Stimulated activated effector memory CD8-positive, alpha-beta T cell treated with anti-CD3 and anti-CD28 coated beads, Interleukin-12 subunit alpha, Interleukin-12 subunit beta, amount 100 ng/mL, for 72 hours (primary cell): Measurements from ENCODE around the gene INPP5A.
A peak's percentile ranks its signal among the peaks of the same experiment; 100 is the strongest.

ENCODE experiments used
- ATAC-seq: fragments of 150-1000 bp; cut with Tn5 transposase; 2 replicates; pipeline ENCODE4 v1.10.0; 2021
- DNase-seq, 2 donors: peaks; one replicate each; pipeline ENCODE4 v3.0.0; 2021 to 2022; ENCODE audit warnings: low spot score in 2 of 2
- H3K27ac Mint-ChIP-seq: one replicate; pipeline ENCODE4 v1.8.0; 2022; ENCODE audit warnings: mild to moderate bottlenecking, mixed read lengths
- H3K36me3 Mint-ChIP-seq: one replicate; pipeline ENCODE4 v1.8.0; 2022; ENCODE audit warnings: mild to moderate bottlenecking, mixed read lengths
- H3K4me1 Mint-ChIP-seq: one replicate; pipeline ENCODE4 v1.8.0; 2022; ENCODE audit warnings: mixed read lengths
- H3K4me3 Mint-ChIP-seq: one replicate; pipeline ENCODE4 v1.8.0; 2022; ENCODE audit warnings: mild to moderate bottlenecking, mixed read lengths
- H3K9me3 Mint-ChIP-seq: one replicate; pipeline ENCODE4 v1.8.0; 2022; ENCODE audit warnings: mixed read lengths

Gene INPP5A

DNA sequence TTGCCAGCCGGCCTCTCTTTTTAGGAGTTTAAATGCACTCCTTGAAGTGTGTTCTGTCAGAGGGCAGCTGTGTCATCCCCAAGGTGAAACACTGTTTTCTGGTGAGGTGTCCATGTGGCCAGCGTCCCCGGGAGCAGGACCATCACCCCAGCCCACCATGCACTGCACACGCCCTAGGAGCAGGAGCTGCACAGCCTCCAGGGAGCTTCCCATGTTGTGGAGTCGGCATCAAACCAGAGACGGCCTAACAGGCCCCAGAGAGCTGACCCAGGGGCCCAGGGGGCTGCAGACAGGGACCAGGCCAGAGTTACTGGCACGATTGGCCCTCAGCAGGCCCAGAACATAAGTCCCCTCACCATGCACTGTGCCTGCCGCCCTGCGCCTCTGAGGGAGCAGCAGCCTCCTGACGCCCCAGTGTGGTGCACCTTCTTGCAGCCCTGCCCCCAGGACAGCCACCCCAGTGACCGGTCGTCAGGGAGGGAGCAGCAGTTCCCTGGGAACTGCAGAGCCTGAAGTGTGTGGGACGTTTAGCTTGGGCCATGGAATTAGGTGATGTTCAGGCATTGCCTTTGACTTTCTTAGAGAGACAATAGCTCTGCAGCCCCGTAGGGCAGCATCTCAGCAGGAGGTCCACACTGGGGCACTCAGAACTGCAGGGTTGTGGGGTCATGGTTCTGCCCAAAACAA is 150.4 kb downstream of the INPP5A start:
- DNase-seq (no peak), ATAC-seq (no peak)
- H3K27ac Mint-ChIP-seq = no peak overlapping the region
- H3K36me3 Mint-ChIP-seq = no peaks in the 10 kb centered on the region
- peaks cover 18% of the 10 kb centered on the region for H3K4me1 Mint-ChIP-seq
- H3K4me3 Mint-ChIP-seq = no peak overlapping the region
- peaks cover 5% of the 10 kb centered on the region for H3K9me3 Mint-ChIP-seq

- no peak for ATAC-seq
- Mint-ChIP-seq H3K4me3 (no peak overlapping the region), H3K36me3 (no peaks in the 10 kb centered on the region), H3K27ac (no peak overlapping the region), H3K4me1 (peaks cover 17% of the 10 kb centered on the region), H3K9me3 (peaks cover 5% of the 10 kb centered on the region)
- DNase-seq = no peak
These were observed 151.2 kb downstream of the INPP5A start for GRCh38 chr10:132688580-132689420.

- no peak for DNase-seq
- H3K9me3 Mint-ChIP-seq = peaks cover 5% of the 10 kb centered on the region
These were observed 152.3 kb downstream of the INPP5A start for GRCh38 chr10:132689721-132690360.

GRCh38 chr10:132690401-132690800 is 152.8 kb downstream of the INPP5A start:
- Mint-ChIP-seq H3K36me3 (no peaks in the 10 kb centered on the region), H3K4me1 (peaks cover 7% of the 10 kb centered on the region), H3K4me3 (no peak overlapping the region), H3K9me3 (peaks cover 5% of the 10 kb centered on the region), H3K27ac (no peak overlapping the region)
- no peak for DNase-seq
- no peak for ATAC-seq

More at GRCh38 chr10:132689721-132690360, 152.3 kb downstream of the INPP5A start:
- Mint-ChIP-seq H3K36me3 (no peaks in the 10 kb centered on the region), H3K27ac (no peak overlapping the region), H3K4me3 (no peak overlapping the region), H3K4me1 (peaks cover 7% of the 10 kb centered on the region)
- no peak for ATAC-seq

GRCh38 chr10:132690821-132691610 is 153.4 kb downstream of the INPP5A start:
- DNase-seq (no peak), ATAC-seq (no peak)
- H3K36me3 Mint-ChIP-seq = no peaks in the 10 kb centered on the region
- peaks cover 7% of the 10 kb centered on the region for H3K9me3 Mint-ChIP-seq
- H3K4me1 Mint-ChIP-seq = peaks cover 7% of the 10 kb centered on the region
- no peak overlapping the region for H3K27ac Mint-ChIP-seq
- no peak overlapping the region for H3K4me3 Mint-ChIP-seq

GRCh38 chr10:132691711-132692153 is 154.1 kb downstream of the INPP5A start:
- DNase-seq (no peak), ATAC-seq (no peak)
- Mint-ChIP-seq H3K27ac (no peak overlapping the region), H3K9me3 (peaks cover 7% of the 10 kb centered on the region), H3K4me3 (no peak overlapping the region), H3K4me1 (peaks cover 7% of the 10 kb centered on the region), H3K36me3 (no peaks in the 10 kb centered on the region)

DNA sequence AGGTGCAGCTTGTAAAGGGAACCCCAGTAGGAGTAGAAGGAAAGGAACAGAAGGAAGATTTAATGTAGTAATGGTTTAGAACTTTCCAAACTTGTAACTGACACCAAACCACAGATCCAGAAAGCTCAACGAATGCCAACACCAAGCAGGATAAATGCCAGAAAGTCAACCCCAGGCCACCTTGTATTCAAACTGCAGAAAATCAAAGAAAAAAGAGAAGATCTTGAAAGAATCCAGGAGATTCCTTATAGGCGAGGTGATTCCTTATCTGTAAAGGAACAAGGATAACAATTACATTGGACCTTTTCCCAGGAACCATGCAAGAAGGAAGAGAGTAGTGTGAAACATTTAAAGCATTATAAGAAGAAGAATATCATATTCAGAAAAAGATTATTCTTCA is 154.7 kb downstream of the INPP5A start:
- H3K27ac Mint-ChIP-seq = no peak overlapping the region
- peaks cover 7% of the 10 kb centered on the region for H3K9me3 Mint-ChIP-seq
- no peak for ATAC-seq
- no peak overlapping the region for H3K4me3 Mint-ChIP-seq
- no peak for DNase-seq
- peaks cover 7% of the 10 kb centered on the region for H3K4me1 Mint-ChIP-seq
- H3K36me3 Mint-ChIP-seq = no peaks in the 10 kb centered on the region

DNA sequence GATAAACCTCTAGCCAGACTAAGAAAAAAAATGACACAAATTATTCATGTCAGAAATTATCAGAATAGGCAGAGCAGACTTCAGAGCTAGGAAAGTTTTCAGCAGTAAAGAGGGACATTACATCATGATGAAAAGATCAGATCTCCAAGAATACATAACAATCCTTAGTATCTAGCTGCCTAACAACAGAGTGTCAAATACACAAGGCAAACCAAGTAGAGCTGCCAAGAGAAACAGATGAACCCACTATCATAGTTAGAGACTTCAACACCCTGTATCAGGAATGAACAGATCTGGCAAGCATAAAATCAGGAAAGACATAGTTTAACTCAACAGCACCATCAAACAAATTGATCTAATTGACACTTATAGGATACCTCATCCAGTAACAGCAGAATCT is 156.1 kb downstream of the INPP5A start:
- peaks cover 1% of the 10 kb centered on the region for H3K4me1 Mint-ChIP-seq
- DNase-seq (no peak), ATAC-seq (no peak)
- H3K4me3 Mint-ChIP-seq = no peak overlapping the region
- H3K27ac Mint-ChIP-seq = no peak overlapping the region
- peaks cover 3% of the 10 kb centered on the region for H3K36me3 Mint-ChIP-seq
- H3K9me3 Mint-ChIP-seq = peaks cover 7% of the 10 kb centered on the region

- peak; percentile 69 for ATAC-seq
- H3K36me3 Mint-ChIP-seq = peaks cover 7% of the 10 kb centered on the region
- no peak for DNase-seq
- no peak overlapping the region for H3K4me3 Mint-ChIP-seq
- H3K27ac Mint-ChIP-seq = no peak overlapping the region
- no peaks in the 10 kb centered on the region for H3K4me1 Mint-ChIP-seq
- peaks cover 7% of the 10 kb centered on the region for H3K9me3 Mint-ChIP-seq
These were observed 158.6 kb downstream of the INPP5A start for GRCh38 chr10:132696204-132696603.

DNA sequence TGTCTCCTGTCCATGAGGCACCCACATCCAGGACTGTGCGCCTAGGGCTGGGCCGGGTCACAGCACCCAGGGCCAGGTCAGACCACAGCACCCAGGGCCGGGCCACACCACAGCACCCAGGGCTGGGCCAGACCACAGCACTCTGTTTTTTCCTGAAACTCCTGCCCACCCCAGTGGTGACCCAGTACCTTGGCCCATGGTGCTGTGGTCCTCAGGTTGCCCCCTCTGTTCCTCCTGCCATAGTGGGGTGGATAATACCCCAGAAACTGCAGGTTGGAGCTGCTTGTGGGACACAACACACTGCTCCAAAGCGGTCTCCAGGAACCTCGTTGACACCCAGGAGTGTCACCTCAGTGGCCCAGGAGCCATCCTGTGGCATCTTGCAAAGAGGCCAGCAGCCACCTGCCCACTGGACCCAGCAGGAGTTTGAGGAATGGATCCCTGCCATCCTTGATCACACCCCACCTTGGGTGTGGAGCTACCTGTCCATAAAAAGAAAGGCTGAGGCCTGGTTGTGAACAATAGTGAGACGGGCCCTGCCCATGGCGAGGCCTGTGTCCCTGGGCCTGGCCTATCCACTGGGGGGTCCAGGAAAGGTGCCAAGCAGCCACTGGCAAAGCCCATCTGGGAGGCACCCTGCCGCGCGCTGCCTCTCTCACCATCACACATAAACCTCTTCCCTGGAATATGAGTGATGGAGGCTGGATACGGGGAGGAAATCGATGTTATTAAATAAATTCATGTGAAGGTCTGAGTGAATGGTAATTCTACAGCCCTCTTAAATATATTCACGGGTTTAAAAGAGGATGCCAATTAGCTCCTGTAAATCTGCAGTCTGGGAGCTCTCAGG is 159.4 kb downstream of the INPP5A start:
- ATAC-seq (peak; percentile 47), DNase-seq (no peak)
- Mint-ChIP-seq H3K36me3 (peaks cover 7% of the 10 kb centered on the region), H3K27ac (no peak overlapping the region), H3K4me3 (no peak overlapping the region), H3K9me3 (peaks cover 5% of the 10 kb centered on the region), H3K4me1 (no peaks in the 10 kb centered on the region)

DNA sequence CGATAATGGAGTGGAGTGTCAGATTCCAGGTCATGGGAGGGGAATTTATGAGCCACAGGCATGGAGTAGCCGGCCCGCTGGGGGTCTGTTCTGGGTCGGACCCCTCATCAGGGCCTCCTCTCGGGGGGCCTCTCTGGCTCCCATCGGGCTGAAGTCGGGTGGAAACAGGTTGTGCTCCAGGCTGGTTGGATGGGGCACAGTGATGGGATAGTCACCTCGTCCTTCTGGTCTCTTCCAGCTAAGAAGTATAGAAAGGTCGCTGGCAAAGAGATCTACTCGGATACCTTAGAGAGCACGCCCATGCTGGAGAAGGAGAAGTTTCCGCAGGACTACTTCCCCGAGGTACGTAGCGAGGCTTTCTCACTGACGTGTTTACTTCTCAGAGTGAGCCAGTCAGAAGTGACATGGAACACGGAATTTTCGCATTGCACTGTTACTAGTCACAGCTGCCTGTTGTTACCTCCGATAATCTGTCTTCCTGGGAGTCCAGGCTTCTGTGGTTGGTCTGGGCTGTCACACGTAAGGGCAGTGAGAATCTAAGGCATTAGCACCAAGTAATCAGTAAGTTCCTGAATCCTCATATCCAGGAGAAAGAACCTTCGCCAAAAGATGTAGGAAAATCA is 160.1 kb downstream of the INPP5A start:
- no peaks in the 10 kb centered on the region for H3K4me1 Mint-ChIP-seq
- peaks cover 2% of the 10 kb centered on the region for H3K9me3 Mint-ChIP-seq
- H3K27ac Mint-ChIP-seq = no peak overlapping the region
- H3K4me3 Mint-ChIP-seq = no peak overlapping the region
- ATAC-seq = no peak
- no peak for DNase-seq
- peaks cover 7% of the 10 kb centered on the region for H3K36me3 Mint-ChIP-seq

- no peak overlapping the region for H3K27ac Mint-ChIP-seq
- H3K9me3 Mint-ChIP-seq = peaks cover 2% of the 10 kb centered on the region
- no peaks in the 10 kb centered on the region for H3K4me1 Mint-ChIP-seq
- no peak for ATAC-seq
- peaks cover 7% of the 10 kb centered on the region for H3K36me3 Mint-ChIP-seq
- no peak overlapping the region for H3K4me3 Mint-ChIP-seq
- DNase-seq = no peak
These were observed 160.7 kb downstream of the INPP5A start for GRCh38 chr10:132698211-132698751.

- ATAC-seq (no peak), DNase-seq (no peak)
- no peak overlapping the region for H3K27ac Mint-ChIP-seq
- H3K4me1 Mint-ChIP-seq = no peaks in the 10 kb centered on the region
- H3K9me3 Mint-ChIP-seq = peaks cover 2% of the 10 kb centered on the region
- H3K4me3 Mint-ChIP-seq = no peak overlapping the region
- peaks cover 7% of the 10 kb centered on the region for H3K36me3 Mint-ChIP-seq
These were observed 161.3 kb downstream of the INPP5A start for GRCh38 chr10:132698761-132699391.
